GM18526 (cell line): ENCODE results near the gene ZNF549.

Source experiments
- POLR2A ChIP-seq: IDR thresholded peaks from 3 replicates; pipeline ENCODE4 v1.6.1; 2011; ENCODE audit not compliant: insufficient read length; ENCODE audit errors: extremely low read depth

ZNF549 gene

GRCh38 chr19:57560049-57560491 lies 32.9 kb downstream of the ZNF549 start:
- no peak for TF ChIP-seq POLR2A

- no peak for TF ChIP-seq POLR2A
These were observed 36.4 kb downstream of the ZNF549 start for GRCh38 chr19:57563547-57563946.

GRCh38 chr19:57566396-57567265 lies 39.5 kb downstream of the ZNF549 start:
- no peak for TF ChIP-seq POLR2A

GRCh38 chr19:57570707-57571106 lies 43.6 kb downstream of the ZNF549 start:
- no peak for TF ChIP-seq POLR2A

GRCh38 chr19:57572415-57572947 lies 45.3 kb downstream of the ZNF549 start:
- TF ChIP-seq POLR2A: no peak

- TF ChIP-seq POLR2A: no peak
These were observed 49.5 kb downstream of the ZNF549 start for GRCh38 chr19:57576661-57577060.

GRCh38 chr19:57578487-57579205 lies 51.5 kb downstream of the ZNF549 start, which contains the start of gene ZNF416:
ZNF416 (minus strand) TSS chr19:57578911; CDS start chr19:57578704, 207 bp downstream.
- TF ChIP-seq POLR2A: peak; percentile 62

- TF ChIP-seq POLR2A: no peak
These were observed 56.0 kb downstream of the ZNF549 start for GRCh38 chr19:57583104-57583520.

GRCh38 chr19:57583521-57584416 lies 56.6 kb downstream of the ZNF549 start, which contains the start of gene ZIK1:
ZIK1 (plus strand) TSS chr19:57584145; CDS start chr19:57584357, 212 bp downstream.
- TF ChIP-seq POLR2A: peak; percentile 58

GRCh38 chr19:57587529-57587928 lies 60.4 kb downstream of the ZNF549 start:
- no peak for TF ChIP-seq POLR2A

GRCh38 chr19:57599377-57599760 lies 72.2 kb downstream of the ZNF549 start:
- no peak for TF ChIP-seq POLR2A

- peak; percentile 46 for TF ChIP-seq POLR2A
These were observed 72.7 kb downstream of the ZNF549 start, which contains the start of gene ZNF530 for GRCh38 chr19:57599761-57600383. ZNF530 (plus strand) TSS chr19:57599885; CDS start chr19:57604346, 4,461 bp downstream.

- TF ChIP-seq POLR2A: no peak
These were observed 79.8 kb downstream of the ZNF549 start for GRCh38 chr19:57606931-57607330.
